NCI-H748 (cell line): Measurements from ENCODE around the gene PDF.
"Not testable (repeated sequence)": the region's sequence is repeated elsewhere in the genome, so short reads cannot be mapped to it uniquely, and the experiment has no call there.

Experiments
- DNase-seq: peaks from one replicate; lab custom pipeline; 2025; ENCODE audit not compliant: unreplicated experiment; lab: John Stamatoyannopoulos, UW

PDF gene, protein sequence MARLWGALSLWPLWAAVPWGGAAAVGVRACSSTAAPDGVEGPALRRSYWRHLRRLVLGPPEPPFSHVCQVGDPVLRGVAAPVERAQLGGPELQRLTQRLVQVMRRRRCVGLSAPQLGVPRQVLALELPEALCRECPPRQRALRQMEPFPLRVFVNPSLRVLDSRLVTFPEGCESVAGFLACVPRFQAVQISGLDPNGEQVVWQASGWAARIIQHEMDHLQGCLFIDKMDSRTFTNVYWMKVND

DNA sequence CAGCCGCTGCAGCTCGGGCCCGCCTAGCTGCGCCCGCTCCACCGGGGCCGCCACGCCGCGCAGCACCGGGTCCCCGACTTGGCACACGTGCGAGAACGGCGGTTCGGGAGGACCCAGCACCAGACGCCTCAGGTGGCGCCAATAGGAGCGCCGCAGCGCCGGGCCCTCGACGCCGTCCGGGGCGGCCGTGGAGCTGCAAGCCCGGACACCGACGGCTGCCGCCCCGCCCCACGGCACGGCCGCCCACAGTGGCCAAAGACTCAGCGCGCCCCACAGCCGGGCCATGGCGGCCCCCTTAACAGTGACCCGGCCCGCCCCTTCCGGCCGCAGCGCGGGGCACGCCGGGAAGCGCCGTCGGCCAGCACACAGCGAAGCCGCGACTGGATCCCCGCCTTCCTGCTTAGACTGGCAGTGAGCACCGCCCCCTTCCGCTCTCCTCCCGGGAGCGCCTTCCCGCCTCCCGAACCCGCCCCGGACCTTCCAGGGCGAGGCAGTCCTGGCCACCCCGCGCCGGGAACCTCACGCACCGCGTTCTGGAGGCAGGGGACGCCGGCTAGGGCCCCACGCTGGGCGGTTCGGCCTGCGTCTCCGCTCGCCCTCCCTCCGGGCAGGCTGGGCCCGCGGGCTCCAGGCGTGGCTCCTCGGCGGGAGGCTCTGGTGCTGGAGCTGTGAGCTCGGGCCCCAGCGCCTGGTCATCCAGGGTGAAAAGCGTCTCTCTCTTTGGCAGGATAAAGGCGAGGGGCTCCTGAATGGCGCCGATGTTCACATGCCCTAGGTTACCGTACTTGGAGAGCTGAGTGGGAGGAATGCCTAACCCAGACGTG is at the start of gene PDF:
PDF (minus strand) TSS at position 303 of the 824 bp plus-strand sequence; CDS start at position 285, 18 bp downstream.
- DNase-seq: peak; percentile 92

DNA sequence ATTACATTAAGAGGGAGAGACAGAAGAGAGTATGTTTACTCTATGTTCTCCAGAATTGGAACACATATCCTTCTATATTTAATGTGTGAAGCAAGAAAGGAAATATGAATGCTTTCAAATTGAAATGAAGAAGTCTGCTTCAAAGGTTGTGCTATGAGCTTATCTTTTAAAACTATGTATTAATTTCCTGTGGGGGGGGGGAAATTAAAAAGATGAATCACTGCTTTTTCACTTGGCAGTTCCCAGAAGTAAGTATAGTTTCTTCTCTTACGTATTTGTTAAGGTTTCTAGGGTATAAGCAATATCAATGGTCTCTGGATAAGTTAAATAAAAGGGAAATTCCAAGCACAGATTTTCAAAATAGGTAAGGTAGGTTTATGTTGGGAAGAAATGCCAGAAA is 48.4 kb upstream of the PDF start:
- no peak for DNase-seq

DNA sequence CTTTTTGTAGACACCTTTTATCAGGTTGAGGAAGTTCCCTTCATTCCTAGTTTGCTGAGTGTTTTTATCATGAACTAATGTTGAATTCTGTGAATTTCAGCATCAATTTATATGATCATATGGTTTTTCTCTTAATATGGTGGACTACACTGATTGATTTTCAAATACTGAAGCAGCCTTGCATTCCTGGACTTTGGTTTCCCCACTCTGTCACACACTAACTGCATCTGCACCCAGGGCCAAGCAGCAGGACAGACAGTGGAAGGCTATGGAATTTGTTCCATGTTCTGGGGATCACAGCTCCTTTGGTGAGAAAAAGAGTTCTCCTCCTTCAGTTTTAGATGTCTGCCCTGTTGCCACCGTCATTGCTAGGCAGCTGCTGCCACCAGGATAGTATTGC is 47.6 kb upstream of the PDF start:
- DNase-seq: no peak

DNA sequence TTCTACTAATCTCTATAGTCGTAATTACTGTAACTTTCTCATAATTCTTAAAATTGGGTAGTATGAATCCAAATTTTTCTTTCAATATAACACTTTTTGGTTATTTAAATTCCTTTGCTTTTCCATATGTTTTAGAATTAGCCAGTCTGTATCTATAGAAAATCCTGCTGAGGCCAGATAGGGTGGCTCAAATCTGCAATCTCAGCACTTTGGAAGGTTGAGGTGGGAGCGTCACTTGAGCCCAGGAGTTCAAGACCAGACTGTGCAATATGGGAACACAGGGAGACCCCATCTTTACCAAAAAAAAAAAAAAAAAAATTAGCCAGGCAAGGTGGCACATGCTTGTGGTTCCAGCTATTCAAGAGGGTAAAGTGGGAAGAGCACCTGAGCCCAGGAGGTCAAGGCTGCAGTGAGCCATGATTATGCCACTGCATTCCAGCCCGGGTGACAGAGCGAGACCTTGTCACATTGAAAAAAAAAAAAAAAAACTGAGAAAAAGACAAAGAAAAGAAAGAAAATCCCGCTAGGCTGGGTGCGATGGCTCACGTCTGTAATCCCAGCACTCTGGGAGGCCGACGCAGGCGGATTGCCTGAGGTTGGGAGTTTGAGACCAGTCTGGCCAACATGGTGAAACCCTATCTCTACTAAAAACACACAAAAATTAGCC is 46.1 kb upstream of the PDF start:
- no peak for DNase-seq

DNA sequence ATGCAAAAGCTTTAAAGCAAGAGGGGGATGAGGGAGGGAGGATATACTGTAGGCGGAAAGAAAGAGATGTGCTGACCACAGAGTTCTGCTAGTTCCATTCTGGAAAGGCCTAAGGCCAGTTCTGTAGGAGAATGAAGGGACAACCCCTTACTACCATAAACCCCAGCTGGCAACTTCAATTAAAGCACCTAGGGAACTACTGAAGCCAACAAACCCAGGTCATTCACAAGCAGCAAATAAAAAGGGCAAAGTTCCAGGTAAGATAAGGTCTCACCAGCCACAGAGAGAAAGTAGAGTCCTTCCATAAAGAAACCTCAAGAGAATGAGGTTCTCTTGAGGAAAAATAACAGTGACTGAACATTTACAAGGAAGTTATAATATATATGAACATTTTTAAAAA is 42.6 kb upstream of the PDF start:
- DNase-seq: no peak

DNA sequence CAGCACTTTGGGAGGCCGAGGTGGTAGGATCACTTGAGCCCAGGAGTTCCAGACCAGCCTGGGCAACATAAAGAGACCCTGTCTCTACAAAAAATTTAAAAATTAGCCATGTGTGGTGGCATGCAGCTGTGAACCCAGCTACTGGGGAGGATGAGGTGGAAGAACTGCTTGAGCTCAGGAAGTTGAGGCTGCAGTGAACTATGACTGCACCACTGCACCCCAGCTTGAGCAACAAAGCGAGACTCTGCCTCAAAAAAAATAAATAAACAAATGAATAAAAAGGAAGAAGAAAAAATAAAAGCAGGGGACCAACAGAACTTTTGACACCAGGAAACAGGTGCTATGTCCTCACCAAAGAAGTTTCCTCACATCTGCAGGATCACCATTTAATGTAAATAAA is 41.2 kb upstream of the PDF start:
- no peak for DNase-seq

DNA sequence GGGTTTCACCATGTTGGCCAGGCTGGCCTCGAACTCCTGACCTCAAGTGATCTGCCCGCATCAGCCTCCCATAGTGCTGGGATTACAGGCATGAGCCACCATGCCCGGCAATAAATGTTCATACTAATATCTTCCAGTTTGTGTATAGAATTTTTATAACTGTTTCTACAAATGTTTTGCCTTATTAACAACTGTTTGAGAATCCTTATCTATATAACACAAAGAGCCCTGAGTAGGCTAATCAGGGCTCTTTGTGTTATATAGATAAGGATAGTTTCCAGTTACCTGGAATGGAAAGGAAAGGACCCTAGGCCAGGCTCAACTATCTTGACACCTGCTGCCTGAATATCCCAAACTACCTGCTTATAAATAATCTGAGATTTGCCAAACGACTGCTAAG is 38.5 kb upstream of the PDF start:
- no peak for DNase-seq

DNA sequence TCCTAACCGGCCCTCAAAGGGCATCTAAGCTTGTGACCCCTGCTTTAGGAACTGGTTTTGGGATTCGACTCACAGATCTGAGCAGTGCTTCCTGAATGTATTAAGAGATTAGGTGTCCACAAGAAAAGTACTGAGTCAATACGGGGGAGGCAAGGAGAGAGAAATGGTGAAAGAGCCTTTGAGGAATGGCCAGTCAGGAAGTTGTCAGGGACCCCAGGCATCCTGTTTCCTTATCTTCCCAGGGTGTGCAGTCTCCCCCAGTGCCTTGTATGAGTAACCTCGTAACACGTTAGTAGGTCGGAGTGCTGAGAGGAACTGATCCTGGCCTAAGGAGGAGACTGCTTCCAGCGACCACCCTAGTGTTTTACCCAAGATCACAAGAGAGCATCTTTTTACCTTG is 37.6 kb upstream of the PDF start:
- no peak for DNase-seq

DNA sequence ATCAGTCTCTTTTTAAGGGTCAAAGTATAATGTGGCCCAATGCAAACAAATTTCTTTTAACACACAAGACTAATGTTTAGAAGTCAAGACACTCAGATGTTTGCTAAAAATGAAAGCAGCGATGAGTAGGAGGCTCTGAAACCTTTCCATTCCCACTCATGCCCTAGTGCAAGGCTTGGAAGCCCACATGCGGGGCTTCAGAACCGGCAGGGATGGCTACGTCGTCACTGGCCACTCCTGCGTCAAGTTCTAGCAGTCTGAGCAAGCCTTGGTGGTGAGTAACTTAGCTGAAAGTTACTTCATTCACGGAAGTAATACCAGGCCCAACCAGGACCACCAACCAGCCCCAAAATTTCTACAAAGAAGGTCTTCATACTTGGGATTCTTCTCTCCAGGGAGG is 36.0 kb upstream of the PDF start:
- DNase-seq: no peak

DNA sequence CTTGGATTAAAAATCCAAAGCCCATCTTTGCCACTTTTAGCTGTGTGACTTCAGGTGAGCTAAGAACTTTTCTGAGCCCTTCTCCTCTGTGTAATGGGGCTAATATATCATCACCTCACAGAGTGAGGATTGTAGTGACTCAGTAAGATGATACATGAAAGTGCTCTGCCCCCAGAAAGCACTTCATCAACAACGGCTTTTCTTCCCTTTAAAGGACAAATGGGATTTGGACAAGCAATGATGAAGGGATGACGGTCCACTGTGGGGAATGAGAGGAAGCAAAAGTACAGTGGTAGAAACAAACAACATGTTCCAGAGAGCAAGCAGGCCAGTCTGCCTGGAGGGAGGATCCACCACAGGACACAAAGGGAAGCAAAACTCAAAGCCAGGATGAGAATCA is 35.5 kb upstream of the PDF start:
- no peak for DNase-seq

DNA sequence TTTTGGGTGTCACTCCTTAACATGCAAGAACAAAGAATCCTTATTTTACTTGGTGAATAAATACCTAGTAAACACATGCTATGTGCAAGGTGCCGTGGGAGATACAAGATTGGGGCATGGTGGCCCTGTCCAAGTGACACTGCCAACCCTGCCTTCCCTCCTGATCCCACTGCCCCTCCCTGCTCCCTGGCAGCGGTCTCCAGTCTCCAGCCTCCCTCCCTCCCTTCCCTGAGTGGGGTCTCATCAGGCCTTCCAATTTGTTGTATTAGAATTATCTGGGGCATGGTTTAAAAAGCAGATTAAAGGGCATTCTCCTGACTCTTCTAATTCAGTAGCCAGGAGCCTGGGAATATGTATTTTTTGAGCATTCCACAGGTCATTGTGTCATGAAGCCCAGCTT is 33.7 kb upstream of the PDF start:
- DNase-seq: no peak

DNA sequence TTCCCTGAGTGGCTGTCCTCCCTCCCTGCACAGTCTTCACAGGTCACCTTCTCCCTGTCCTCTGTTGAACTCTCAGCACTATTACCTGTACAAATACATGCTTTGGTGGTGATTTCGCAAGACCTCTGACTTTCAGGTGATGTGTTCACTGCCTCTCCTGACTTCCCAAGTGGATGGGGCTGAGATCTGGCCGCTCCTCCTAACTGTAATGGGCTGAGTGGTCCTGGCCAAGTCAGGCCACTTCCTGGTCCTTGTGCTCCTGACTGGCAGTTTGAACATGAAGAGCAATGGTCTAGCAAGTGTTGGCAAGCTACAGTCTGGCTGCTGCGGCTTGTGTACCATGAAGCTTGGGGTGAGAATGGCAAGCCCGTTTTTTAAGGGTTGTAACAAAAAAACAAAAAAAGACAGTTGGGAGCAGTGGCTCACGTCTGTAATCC is 32.9 kb upstream of the PDF start:
- no peak for DNase-seq

DNA sequence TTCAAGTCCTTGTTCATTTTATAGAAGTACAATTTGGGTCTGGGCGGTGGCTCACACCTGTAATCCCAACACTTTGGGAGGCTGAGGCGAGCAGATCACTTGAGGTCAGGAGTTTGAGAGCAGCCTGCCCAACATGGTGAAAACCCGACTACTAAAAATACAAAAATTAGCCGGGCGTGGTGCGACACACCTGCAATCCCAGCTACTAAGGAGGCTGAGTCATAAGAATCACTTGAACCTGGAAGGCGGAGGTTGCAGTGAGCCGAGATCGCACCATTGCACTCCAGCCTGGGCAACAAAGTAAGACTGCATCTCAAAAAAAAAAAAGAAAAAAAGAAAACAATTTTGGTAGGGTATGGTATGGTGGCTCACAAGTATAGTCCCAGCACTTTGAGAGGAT is 29.7 kb upstream of the PDF start:
- DNase-seq: not testable (repeated sequence)

DNA sequence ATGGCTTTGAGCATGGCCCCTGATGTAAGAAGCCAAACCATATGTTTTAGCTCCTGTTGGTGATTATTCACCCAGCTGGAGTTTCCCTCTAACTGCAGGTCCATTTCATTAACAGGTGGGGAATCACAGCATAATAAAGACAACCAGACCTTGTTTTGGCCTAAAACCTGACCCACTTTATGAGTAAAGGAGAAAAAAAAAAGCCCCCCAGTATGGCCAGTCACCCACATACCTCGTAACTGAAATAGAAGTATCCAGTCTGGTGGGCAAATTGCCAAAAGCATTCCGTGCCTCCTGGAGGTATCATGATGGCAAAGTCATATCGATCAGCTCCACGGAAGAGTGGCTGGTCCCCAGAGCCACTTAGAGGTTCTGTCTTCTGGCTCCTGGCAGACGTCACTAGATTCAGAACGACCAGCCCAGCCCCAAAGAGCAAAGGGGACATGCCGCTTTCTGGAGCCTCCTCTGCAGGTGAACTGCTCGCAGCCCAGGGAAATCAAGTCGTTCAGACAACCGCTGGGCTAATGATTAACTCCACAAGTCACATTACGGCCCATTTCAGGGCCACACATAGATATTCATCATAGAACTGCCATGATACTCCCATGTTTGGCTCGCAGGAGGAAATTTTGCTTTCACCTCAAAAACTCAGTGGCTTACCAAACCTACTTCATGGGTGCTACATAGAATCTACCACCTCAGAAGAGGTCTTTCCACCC is 21.1 kb upstream of the PDF start, which contains the start of gene TMED6:
TMED6 (minus strand) TSS at position 478 of the 719 bp plus-strand sequence; CDS start at position 445, 33 bp downstream.
- no peak for DNase-seq

DNA sequence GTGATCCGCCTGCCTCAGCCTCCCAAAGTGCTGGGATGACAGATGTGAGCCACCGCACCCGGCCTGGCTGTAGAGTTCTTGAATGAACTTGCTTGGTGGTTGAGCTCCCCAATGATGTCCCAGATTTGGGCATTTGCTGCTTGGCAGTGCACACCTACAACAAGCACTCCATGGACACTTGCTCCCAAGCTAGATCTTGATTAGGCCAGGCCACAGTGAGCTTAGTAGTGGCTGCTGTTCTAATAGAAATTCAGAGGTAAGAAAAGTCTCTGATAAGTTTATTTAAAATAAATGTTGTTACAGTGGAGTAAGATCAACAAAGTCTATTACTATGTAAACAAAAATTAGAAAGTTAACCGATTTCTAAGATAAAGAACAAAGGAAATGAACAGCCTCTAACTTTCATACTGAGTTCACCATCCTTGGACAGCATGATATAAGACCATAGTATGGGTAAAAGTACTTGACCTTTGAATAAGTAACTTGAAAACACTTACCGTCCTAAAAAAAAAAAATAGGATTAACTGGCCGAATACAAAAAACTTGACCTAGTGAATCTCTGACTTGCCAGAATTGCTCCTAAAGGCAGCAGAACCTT is 20.2 kb upstream of the PDF start:
- DNase-seq: no peak

DNA sequence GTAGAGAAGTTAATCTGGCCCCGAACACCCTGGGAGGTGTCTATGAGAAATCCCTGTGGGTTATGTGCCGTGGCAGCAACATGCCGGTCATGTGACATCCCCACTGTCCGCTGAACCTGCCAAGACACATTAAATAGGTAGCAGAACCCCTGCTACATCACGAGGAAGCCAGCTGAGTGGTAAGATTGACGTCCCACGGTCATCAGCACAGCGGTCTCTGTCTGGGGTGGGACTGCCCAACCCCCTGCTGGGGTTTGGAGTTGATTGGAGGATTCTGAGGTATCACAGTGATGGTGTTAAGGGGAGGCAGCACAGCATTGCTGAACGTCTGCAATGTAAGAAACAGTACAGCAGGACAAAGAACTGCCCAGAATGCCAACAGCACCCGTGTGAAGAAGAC is 19.1 kb upstream of the PDF start:
- no peak for DNase-seq

DNA sequence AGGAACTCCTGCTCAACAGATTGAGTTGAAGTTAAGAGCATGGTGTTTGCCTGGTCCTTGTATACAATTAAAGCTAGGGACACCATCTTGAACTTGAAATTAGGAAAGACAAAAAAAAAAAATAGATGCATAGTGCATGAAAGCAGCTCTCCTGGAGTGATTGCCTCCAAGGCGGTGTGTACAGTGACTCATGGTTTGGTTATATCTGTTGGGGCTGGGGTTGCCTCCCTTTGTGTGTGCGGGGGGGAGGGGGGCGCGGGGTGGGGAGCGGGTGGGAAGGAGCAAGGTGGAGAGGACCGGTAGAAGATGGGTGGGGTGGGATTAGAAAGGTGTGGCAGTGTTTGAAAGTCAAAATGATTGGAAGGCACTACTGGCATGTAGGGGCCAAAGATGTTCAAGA is 17.8 kb upstream of the PDF start:
- DNase-seq: no peak

DNA sequence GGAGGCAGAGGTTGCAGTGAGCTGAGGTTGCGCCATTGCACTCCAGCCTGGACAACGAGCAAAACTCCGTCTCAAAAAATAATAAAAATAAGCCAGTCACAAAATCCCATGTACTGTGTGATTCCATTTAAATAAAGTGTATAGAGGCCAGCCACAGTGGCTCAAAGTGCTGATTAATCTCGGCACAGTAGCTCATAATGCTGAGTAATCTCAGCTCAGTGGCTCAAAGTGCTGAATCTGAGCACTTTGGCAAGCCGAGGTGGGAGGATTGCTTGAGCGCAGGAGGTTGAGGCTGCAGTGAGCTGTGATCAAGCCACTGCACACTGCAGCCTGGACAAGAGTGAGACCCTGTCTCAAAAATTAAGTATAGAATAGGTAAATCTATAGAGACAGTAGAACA is 16.3 kb upstream of the PDF start:
- no peak for DNase-seq

DNA sequence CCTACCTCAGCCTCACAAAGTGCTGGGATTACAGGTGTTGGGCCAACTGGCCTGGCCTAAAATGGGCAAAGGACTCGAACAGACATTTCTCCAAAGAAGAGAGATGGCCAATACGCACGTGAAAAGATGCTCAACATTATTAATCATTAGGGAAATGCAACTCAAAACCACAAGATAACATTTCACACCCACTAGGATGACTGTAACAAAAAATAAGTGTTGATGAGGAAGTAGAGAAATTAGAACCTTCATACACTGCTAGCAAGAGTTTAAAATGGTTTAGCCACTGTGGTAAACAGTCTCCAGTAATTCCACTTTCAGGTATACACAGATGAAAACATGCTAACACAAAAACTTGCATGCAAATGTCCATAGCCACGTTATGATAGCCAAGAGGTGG is 15.5 kb upstream of the PDF start:
- no peak for DNase-seq

DNA sequence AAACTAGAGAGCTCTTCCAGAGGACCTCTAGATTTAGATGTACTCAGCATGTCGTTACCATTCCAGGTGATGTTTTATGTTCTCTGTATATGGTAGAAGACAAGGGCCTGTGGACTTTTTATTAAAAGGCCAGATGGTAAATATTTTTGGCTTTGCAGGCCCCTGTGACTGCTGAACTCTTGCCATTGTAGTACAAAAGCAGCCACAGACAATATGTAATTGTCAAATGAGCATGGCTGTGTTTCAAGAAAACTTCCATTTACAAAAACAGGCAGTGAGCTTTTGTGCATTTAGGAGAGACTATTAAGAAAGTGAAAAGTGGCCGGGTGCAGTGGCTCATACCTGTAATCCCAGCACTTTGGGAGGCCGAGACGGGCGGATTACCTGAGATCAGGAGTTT is 13.8 kb upstream of the PDF start:
- DNase-seq: no peak

DNA sequence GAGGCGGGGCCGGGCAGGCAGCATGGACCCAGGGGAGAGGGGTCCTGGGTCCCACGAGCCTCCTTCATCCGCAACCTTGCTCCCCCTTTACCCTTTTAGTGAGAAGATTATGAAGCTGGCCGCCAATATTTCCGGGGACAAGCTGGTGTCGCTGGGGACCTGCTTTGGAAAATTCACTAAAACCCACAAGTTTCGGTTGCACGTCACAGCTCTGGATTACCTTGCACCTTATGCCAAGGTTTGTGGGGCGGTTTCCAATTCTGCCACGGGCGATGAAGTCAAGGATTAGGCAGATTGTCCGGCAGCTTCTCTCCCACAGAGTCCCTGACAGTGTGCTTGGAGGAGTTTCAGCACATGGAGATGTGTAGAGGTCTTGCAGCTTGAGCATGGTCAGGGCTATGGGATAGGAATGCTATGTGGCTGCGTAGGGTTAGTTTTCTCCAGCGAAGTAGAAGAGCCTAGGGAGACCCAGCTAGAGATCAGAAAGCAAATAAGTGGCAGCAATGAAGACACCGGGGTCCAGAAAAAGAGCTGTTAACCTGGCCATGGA is 9.8 kb upstream of the PDF start:
- no peak for DNase-seq
